SK-N-SH treated with all-trans-retinoic acid at 6 μM for 48 hours (cell line): ENCODE results near the gene ASCL2.

ENCODE experiments used
- ATAC-seq: fragments of 200-7000 bp; cut with Tn5 transposase; 3 replicates; pipeline ENCODE4 v1.9.1; 2020; ENCODE audit warnings: mild to moderate bottlenecking, moderate library complexity
- BACH2 ChIP-seq: fragments of 250-450 bp; sonication (Bioruptor Pico); IDR thresholded peaks from 2 replicates; pipeline ENCODE4 v1.9.0; 2021; ENCODE audit warnings: mild to moderate bottlenecking, borderline replicate concordance
- CSDC2 ChIP-seq: fragments of 250-450 bp; sonication (Bioruptor Pico); IDR thresholded peaks from 2 replicates; pipeline ENCODE4 v1.5.0; 2020; ENCODE audit warnings: mild to moderate bottlenecking, moderate library complexity
- ESRRG ChIP-seq: fragments of 250-450 bp; sonication (Bioruptor Pico); IDR thresholded peaks from 2 replicates; pipeline ENCODE4 v1.6.1; 2021; ENCODE audit warnings: mild to moderate bottlenecking
- GLIS3 ChIP-seq: fragments of 250-450 bp; sonication (Bioruptor Pico); IDR thresholded peaks from 2 replicates; pipeline ENCODE4 v1.5.0; 2020; ENCODE audit warnings: mild to moderate bottlenecking, moderate library complexity
- ISL1 ChIP-seq: fragments of 250-450 bp; sonication (Bioruptor Pico); IDR thresholded peaks from 2 replicates; pipeline ENCODE4 v2.1.2; 2022; ENCODE audit warnings: mild to moderate bottlenecking, moderate library complexity
- OSR1 ChIP-seq: fragments of 250-450 bp; sonication (Bioruptor Pico); IDR thresholded peaks from 2 replicates; pipeline ENCODE4 v1.8.0; 2022; ENCODE audit warnings: moderate library complexity, mild to moderate bottlenecking, inconsistent platforms
- PPARA ChIP-seq: fragments of 250-450 bp; sonication (Bioruptor Pico); IDR thresholded peaks from 2 replicates; pipeline ENCODE4 v1.5.0; 2020; ENCODE audit warnings: mild to moderate bottlenecking, borderline replicate concordance
- SNAI2 ChIP-seq: fragments of 250-450 bp; sonication (Bioruptor Pico); IDR thresholded peaks from 2 replicates; pipeline ENCODE4 v1.5.0; 2020; ENCODE audit warnings: mild to moderate bottlenecking, moderate library complexity
- TCF4 ChIP-seq: fragments of 250-450 bp; sonication (Bioruptor Pico); IDR thresholded peaks from 2 replicates; pipeline ENCODE4 v1.8.0; 2021; ENCODE audit warnings: mild to moderate bottlenecking, moderate library complexity, borderline replicate concordance
- TOX ChIP-seq: fragments of 250-450 bp; sonication (Bioruptor Pico); IDR thresholded peaks from 2 replicates; pipeline ENCODE4 v1.8.0; 2021; ENCODE audit warnings: mild to moderate bottlenecking, moderate library complexity, borderline replicate concordance
- ZC3H10 ChIP-seq: fragments of 250-450 bp; sonication (Bioruptor Pico); IDR thresholded peaks from 2 replicates; pipeline ENCODE4 v1.5.1; 2021; ENCODE audit warnings: mild to moderate bottlenecking, moderate library complexity
- ZFP3 ChIP-seq: fragments of 250-450 bp; sonication (Bioruptor Pico); IDR thresholded peaks from 2 replicates; pipeline ENCODE4 v1.5.0; 2020; ENCODE audit warnings: mild to moderate bottlenecking, moderate library complexity
- ZFP30 ChIP-seq: fragments of 450-650 bp; formaldehyde crosslinking; IDR thresholded peaks from 2 replicates; pipeline ENCODE4 v1.5.0; 2022; ENCODE audit warnings: mild to moderate bottlenecking, moderate library complexity
- ZNF565 ChIP-seq: fragments of 450-650 bp; formaldehyde crosslinking; conservative IDR thresholded peaks from 2 replicates; pipeline ENCODE4 v1.5.0; 2020; ENCODE audit warnings: low read depth, mild to moderate bottlenecking, moderate library complexity
- ZNF70 ChIP-seq: fragments of 450-650 bp; formaldehyde crosslinking; IDR thresholded peaks from 2 replicates; pipeline ENCODE4 v1.5.0; 2020; ENCODE audit warnings: mild to moderate bottlenecking, moderate library complexity
- ZNF8 ChIP-seq: fragments of 450-650 bp; formaldehyde crosslinking; IDR thresholded peaks from 2 replicates; pipeline ENCODE4 v1.5.0; 2020; ENCODE audit warnings: mild to moderate bottlenecking, moderate library complexity
- TF ChIP-seq, protein P1 (sequence below): fragments of 250-450 bp; sonication (Bioruptor Pico); IDR thresholded peaks from 2 replicates; pipeline ENCODE4 v1.8.0; 2020; ENCODE audit warnings: mild to moderate bottlenecking, moderate library complexity, borderline replicate concordance
- TF ChIP-seq, protein P2 (sequence below): fragments of 250-450 bp; sonication (Bioruptor Pico); IDR thresholded peaks from 2 replicates; pipeline ENCODE4 v1.8.0; 2021; ENCODE audit warnings: low read depth, mild to moderate bottlenecking, moderate library complexity, borderline replicate concordance
- TF ChIP-seq, protein P3 (sequence below): fragments of 250-450 bp; sonication (Bioruptor Pico); IDR thresholded peaks from 2 replicates; pipeline ENCODE4 v1.5.1; 2021; ENCODE audit warnings: mild to moderate bottlenecking, moderate library complexity
- TF ChIP-seq, protein P4 (sequence below): fragments of 250-450 bp; sonication (Bioruptor Pico); IDR thresholded peaks from 2 replicates; pipeline ENCODE4 v1.5.0; 2020; ENCODE audit warnings: mild to moderate bottlenecking, moderate library complexity
- TF ChIP-seq, protein P5 (sequence below): fragments of 250-450 bp; sonication (Bioruptor Pico); IDR thresholded peaks from 2 replicates; pipeline ENCODE4 v1.5.1; 2020; ENCODE audit warnings: low read depth, mild to moderate bottlenecking, moderate library complexity

ASCL2 gene

DNA sequence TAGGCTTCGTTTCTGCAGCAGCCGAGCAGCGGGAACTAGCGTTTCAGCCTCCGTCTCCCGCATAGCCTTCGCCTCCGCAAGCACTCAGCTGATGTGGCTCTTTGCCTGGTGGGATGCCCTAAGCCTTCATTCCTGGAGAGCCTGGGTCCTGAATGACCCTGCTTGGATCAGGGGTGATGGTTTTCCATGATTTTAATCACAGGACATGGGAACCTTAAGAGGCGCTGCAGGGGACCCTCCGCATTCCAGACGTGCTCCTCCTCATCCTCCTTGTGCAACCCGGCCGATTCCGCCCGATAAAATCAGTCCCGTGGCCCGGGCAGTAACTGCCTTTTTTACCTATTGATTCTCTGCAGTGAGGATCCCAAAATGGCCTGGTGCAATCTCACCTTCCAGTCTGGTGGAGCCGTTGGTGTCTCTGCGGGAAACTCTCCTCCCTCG is 23.2 kb upstream of the ASCL2 start:
- no peak for ATAC-seq
- no peak for TF ChIP-seq OSR1 (CRISPR knock-in tag)
- TF ChIP-seq BACH2 (CRISPR knock-in tag): no peak
- no peak for TF ChIP-seq GLIS3 (CRISPR knock-in tag)
- TF ChIP-seq ZNF70: no peak
- no peak for TF ChIP-seq ZFP3 (CRISPR knock-in tag)
- no peak for TF ChIP-seq TCF4 (CRISPR knock-in tag)
- TF ChIP-seq CSDC2 (CRISPR knock-in tag): no peak
- no peak for TF ChIP-seq ISL1
- TF ChIP-seq ZNF8 (CRISPR knock-in tag): no peak
- no peak for TF ChIP-seq TOX (CRISPR knock-in tag)
- no peak for TF ChIP-seq ZNF565 (CRISPR knock-in tag)
- no peak for TF ChIP-seq ZC3H10
- TF ChIP-seq, protein P1, sequence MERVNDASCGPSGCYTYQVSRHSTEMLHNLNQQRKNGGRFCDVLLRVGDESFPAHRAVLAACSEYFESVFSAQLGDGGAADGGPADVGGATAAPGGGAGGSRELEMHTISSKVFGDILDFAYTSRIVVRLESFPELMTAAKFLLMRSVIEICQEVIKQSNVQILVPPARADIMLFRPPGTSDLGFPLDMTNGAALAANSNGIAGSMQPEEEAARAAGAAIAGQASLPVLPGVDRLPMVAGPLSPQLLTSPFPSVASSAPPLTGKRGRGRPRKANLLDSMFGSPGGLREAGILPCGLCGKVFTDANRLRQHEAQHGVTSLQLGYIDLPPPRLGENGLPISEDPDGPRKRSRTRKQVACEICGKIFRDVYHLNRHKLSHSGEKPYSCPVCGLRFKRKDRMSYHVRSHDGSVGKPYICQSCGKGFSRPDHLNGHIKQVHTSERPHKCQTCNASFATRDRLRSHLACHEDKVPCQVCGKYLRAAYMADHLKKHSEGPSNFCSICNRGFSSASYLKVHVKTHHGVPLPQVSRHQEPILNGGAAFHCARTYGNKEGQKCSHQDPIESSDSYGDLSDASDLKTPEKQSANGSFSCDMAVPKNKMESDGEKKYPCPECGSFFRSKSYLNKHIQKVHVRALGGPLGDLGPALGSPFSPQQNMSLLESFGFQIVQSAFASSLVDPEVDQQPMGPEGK (CRISPR knock-in tag): no peak
- TF ChIP-seq SNAI2 (CRISPR knock-in tag): no peak

DNA sequence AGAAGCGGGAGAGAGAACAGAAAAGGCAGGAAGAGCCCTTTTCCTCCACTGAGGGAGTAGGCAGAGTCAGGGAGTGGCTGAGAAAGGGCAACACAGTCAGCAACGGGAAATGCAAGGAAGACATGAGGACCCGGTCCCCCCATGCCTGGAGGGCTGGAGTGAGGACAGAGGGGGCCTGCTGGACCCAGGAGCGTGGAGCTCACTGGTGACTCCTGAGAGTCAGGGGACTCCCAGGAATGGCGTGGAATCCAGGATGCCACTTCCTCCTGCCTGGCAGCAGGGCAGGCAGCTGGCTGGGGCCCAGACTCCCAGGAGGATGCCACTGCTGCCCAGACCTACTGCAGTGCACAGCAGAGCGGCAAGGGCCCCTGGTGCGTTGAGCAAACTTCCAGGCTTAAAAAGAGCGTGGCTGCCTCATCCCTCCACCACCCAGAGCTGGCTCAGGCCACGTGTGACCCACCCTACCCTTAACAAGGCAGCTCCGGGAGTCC is 20.0 kb upstream of the ASCL2 start:
- TF ChIP-seq SNAI2 (CRISPR knock-in tag) (no peak), ZC3H10 (no peak), ZNF565 (CRISPR knock-in tag) (no peak), ZFP3 (CRISPR knock-in tag) (no peak), ZFP30 (CRISPR knock-in tag) (no peak), PPARA (no peak), ZNF8 (CRISPR knock-in tag) (no peak), ESRRG (CRISPR knock-in tag) (no peak), TOX (CRISPR knock-in tag) (no peak), ISL1 (no peak), TCF4 (CRISPR knock-in tag) (no peak)
- TF ChIP-seq, protein P2, sequence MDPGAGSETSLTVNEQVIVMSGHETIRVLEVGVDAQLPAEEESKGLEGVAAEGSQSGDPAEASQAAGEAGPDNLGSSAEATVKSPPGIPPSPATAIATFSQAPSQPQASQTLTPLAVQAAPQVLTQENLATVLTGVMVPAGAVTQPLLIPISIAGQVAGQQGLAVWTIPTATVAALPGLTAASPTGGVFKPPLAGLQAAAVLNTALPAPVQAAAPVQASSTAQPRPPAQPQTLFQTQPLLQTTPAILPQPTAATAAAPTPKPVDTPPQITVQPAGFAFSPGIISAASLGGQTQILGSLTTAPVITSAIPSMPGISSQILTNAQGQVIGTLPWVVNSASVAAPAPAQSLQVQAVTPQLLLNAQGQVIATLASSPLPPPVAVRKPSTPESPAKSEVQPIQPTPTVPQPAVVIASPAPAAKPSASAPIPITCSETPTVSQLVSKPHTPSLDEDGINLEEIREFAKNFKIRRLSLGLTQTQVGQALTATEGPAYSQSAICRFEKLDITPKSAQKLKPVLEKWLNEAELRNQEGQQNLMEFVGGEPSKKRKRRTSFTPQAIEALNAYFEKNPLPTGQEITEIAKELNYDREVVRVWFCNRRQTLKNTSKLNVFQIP (CRISPR knock-in tag): no peak
- TF ChIP-seq, protein P3, sequence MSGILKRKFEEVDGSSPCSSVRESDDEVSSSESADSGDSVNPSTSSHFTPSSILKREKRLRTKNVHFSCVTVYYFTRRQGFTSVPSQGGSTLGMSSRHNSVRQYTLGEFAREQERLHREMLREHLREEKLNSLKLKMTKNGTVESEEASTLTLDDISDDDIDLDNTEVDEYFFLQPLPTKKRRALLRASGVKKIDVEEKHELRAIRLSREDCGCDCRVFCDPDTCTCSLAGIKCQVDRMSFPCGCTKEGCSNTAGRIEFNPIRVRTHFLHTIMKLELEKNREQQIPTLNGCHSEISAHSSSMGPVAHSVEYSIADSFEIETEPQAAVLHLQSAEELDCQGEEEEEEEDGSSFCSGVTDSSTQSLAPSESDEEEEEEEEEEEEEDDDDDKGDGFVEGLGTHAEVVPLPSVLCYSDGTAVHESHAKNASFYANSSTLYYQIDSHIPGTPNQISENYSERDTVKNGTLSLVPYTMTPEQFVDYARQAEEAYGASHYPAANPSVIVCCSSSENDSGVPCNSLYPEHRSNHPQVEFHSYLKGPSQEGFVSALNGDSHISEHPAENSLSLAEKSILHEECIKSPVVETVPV: no peak
- TF ChIP-seq, protein P4, sequence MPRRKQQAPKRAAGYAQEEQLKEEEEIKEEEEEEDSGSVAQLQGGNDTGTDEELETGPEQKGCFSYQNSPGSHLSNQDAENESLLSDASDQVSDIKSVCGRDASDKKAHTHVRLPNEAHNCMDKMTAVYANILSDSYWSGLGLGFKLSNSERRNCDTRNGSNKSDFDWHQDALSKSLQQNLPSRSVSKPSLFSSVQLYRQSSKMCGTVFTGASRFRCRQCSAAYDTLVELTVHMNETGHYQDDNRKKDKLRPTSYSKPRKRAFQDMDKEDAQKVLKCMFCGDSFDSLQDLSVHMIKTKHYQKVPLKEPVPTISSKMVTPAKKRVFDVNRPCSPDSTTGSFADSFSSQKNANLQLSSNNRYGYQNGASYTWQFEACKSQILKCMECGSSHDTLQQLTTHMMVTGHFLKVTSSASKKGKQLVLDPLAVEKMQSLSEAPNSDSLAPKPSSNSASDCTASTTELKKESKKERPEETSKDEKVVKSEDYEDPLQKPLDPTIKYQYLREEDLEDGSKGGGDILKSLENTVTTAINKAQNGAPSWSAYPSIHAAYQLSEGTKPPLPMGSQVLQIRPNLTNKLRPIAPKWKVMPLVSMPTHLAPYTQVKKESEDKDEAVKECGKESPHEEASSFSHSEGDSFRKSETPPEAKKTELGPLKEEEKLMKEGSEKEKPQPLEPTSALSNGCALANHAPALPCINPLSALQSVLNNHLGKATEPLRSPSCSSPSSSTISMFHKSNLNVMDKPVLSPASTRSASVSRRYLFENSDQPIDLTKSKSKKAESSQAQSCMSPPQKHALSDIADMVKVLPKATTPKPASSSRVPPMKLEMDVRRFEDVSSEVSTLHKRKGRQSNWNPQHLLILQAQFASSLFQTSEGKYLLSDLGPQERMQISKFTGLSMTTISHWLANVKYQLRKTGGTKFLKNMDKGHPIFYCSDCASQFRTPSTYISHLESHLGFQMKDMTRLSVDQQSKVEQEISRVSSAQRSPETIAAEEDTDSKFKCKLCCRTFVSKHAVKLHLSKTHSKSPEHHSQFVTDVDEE (CRISPR knock-in tag): no peak
- TF ChIP-seq, protein P5, sequence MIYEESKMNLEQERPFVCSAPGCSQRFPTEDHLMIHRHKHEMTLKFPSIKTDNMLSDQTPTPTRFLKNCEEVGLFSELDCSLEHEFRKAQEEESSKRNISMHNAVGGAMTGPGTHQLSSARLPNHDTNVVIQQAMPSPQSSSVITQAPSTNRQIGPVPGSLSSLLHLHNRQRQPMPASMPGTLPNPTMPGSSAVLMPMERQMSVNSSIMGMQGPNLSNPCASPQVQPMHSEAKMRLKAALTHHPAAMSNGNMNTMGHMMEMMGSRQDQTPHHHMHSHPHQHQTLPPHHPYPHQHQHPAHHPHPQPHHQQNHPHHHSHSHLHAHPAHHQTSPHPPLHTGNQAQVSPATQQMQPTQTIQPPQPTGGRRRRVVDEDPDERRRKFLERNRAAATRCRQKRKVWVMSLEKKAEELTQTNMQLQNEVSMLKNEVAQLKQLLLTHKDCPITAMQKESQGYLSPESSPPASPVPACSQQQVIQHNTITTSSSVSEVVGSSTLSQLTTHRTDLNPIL (CRISPR knock-in tag): no peak
- ATAC-seq: peak; percentile 38

DNA sequence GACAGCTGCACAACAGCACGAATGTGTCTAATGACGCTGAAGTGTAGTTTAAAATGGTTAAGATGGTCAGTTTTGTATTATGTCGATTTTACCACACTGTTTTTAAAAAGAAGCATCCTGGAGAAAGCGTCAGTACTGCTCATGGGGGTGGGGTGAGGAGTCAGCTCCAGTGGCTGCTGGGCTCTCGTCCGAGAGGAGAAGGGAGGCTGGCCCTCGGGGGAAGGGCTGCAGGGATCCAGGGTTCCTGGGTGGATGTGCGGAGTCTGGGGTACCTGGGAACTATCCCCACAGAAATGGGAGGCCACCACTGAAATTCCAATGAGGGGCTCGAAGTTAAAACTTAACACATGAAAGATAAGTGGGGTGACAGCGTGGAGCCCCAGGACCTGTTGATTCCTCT is 19.5 kb upstream of the ASCL2 start:
- TF ChIP-seq, protein P4 (CRISPR knock-in tag): no peak
- no peak for TF ChIP-seq ZFP30 (CRISPR knock-in tag)
- TF ChIP-seq ZC3H10: no peak
- TF ChIP-seq ZNF8 (CRISPR knock-in tag): no peak
- TF ChIP-seq ISL1: no peak
- TF ChIP-seq, protein P1 (CRISPR knock-in tag): no peak
- ATAC-seq: no peak
